ENCODE data around the gene FYTTD1. TPM values are rescaled to one million over a fixed set of nuclear protein-coding genes. Genes with fewer than 3 reads are reported as not detected.
"Not testable (repeated sequence)": the region's sequence is repeated elsewhere in the genome, so short reads cannot be mapped to it uniquely, and the experiment has no call there.

The FYTTD1 gene
- polyA plus RNA-seq, 2 donors = 11.2 to 17.8 TPM

GRCh38 chr3:197718891-197719290 lies 30.8 kb upstream of the FYTTD1 start:
- no peaks in the 10 kb centered on the region for H3K4me1 ChIP-seq (ENCODE audit: control insufficient read depth in 2 of 2, insufficient read depth in 2 of 2, low read length in 1 of 2)
- peak overlapping the region; percentile 31 to 65 for H3K27ac ChIP-seq (ENCODE audit: low read depth in 2 of 2, low read length in 1 of 2)
- no peak overlapping the region for H3K4me3 ChIP-seq (ENCODE audit: low read depth in 1 of 2, low read length in 2 of 2)
- no peaks in the 10 kb centered on the region for H3K36me3 ChIP-seq (ENCODE audit: control insufficient read depth in 2 of 2, insufficient read depth in 2 of 2, low read length in 1 of 2)
- H3K27me3 ChIP-seq (ENCODE audit: control insufficient read depth in 1 of 2, insufficient read depth in 2 of 2, low read length in 2 of 2) = no peaks in the 10 kb centered on the region
- WGBS, 2 donors = 69 to 72% methylated on average over 8 of the region's 8 CpGs
- no peaks in the 10 kb centered on the region for H3K9me3 ChIP-seq (ENCODE audit: control insufficient read depth in 2 of 2, insufficient read depth in 1 of 2, low read depth in 1 of 2, low read length in 1 of 2)

- Histone ChIP-seq H3K4me3 (ENCODE audit: low read depth in 1 of 2, low read length in 2 of 2) (no peak overlapping the region), H3K9me3 (ENCODE audit: control insufficient read depth in 2 of 2, insufficient read depth in 1 of 2, low read depth in 1 of 2, low read length in 1 of 2) (no peaks in the 10 kb centered on the region), H3K4me1 (ENCODE audit: control insufficient read depth in 2 of 2, insufficient read depth in 2 of 2, low read length in 1 of 2) (no peaks in the 10 kb centered on the region), H3K27ac (ENCODE audit: low read depth in 2 of 2, low read length in 1 of 2) (no peak overlapping the region), H3K36me3 (ENCODE audit: control insufficient read depth in 2 of 2, insufficient read depth in 2 of 2, low read length in 1 of 2) (no peaks in the 10 kb centered on the region), H3K27me3 (ENCODE audit: control insufficient read depth in 1 of 2, insufficient read depth in 2 of 2, low read length in 2 of 2) (no peaks in the 10 kb centered on the region)
- 95 to 96% methylated on average over 10 of the region's 10 CpGs for WGBS, 2 donors
Observed at GRCh38 chr3:197720694-197721093, 29.0 kb upstream of the FYTTD1 start.

GRCh38 chr3:197722734-197723133 lies 26.9 kb upstream of the FYTTD1 start:
- no peaks in the 10 kb centered on the region for H3K4me1 ChIP-seq (ENCODE audit: control insufficient read depth in 2 of 2, insufficient read depth in 2 of 2, low read length in 1 of 2)
- WGBS, 2 donors = 97% methylated on average over 2 of the region's 2 CpGs
- H3K27me3 ChIP-seq (ENCODE audit: control insufficient read depth in 1 of 2, insufficient read depth in 2 of 2, low read length in 2 of 2) = no peaks in the 10 kb centered on the region
- H3K9me3 ChIP-seq (ENCODE audit: control insufficient read depth in 2 of 2, insufficient read depth in 1 of 2, low read depth in 1 of 2, low read length in 1 of 2) = no peaks in the 10 kb centered on the region
- H3K27ac ChIP-seq (ENCODE audit: low read depth in 2 of 2, low read length in 1 of 2) = no peak overlapping the region
- H3K4me3 ChIP-seq (ENCODE audit: low read depth in 1 of 2, low read length in 2 of 2) = no peak overlapping the region
- H3K36me3 ChIP-seq (ENCODE audit: control insufficient read depth in 2 of 2, insufficient read depth in 2 of 2, low read length in 1 of 2) = no peaks in the 10 kb centered on the region

GRCh38 chr3:197727878-197728277 lies 21.8 kb upstream of the FYTTD1 start:
- H3K4me3 ChIP-seq (ENCODE audit: low read depth in 1 of 2, low read length in 2 of 2); H3K9me3 ChIP-seq (ENCODE audit: control insufficient read depth in 2 of 2, insufficient read depth in 1 of 2, low read depth in 1 of 2, low read length in 1 of 2); H3K27ac ChIP-seq (ENCODE audit: low read depth in 2 of 2, low read length in 1 of 2); H3K4me1 ChIP-seq (ENCODE audit: control insufficient read depth in 2 of 2, insufficient read depth in 2 of 2, low read length in 1 of 2); H3K36me3 ChIP-seq (ENCODE audit: control insufficient read depth in 2 of 2, insufficient read depth in 2 of 2, low read length in 1 of 2); H3K27me3 ChIP-seq (ENCODE audit: control insufficient read depth in 1 of 2, insufficient read depth in 2 of 2, low read length in 2 of 2): not testable (repeated sequence)
- WGBS, 2 donors = 93 to 94% methylated on average over 3 of the region's 3 CpGs

GRCh38 chr3:197728487-197728886 lies 21.2 kb upstream of the FYTTD1 start:
- no peaks in the 10 kb centered on the region for H3K36me3 ChIP-seq (ENCODE audit: control insufficient read depth in 2 of 2, insufficient read depth in 2 of 2, low read length in 1 of 2)
- H3K27ac ChIP-seq (ENCODE audit: low read depth in 2 of 2, low read length in 1 of 2) = no peak overlapping the region
- H3K9me3 ChIP-seq (ENCODE audit: control insufficient read depth in 2 of 2, insufficient read depth in 1 of 2, low read depth in 1 of 2, low read length in 1 of 2) = no peaks in the 10 kb centered on the region
- H3K4me1 ChIP-seq (ENCODE audit: control insufficient read depth in 2 of 2, insufficient read depth in 2 of 2, low read length in 1 of 2) = no peaks in the 10 kb centered on the region
- 85 to 86% methylated on average over 8 of the region's 8 CpGs for WGBS, 2 donors
- no peaks in the 10 kb centered on the region for H3K27me3 ChIP-seq (ENCODE audit: control insufficient read depth in 1 of 2, insufficient read depth in 2 of 2, low read length in 2 of 2)
- H3K4me3 ChIP-seq (ENCODE audit: low read depth in 1 of 2, low read length in 2 of 2) = no peak overlapping the region

GRCh38 chr3:197730200-197730599 lies 19.5 kb upstream of the FYTTD1 start:
- no peaks in the 10 kb centered on the region for H3K36me3 ChIP-seq (ENCODE audit: control insufficient read depth in 2 of 2, insufficient read depth in 2 of 2, low read length in 1 of 2)
- no peaks in the 10 kb centered on the region for H3K4me1 ChIP-seq (ENCODE audit: control insufficient read depth in 2 of 2, insufficient read depth in 2 of 2, low read length in 1 of 2)
- no peaks in the 10 kb centered on the region for H3K9me3 ChIP-seq (ENCODE audit: control insufficient read depth in 2 of 2, insufficient read depth in 1 of 2, low read depth in 1 of 2, low read length in 1 of 2)
- H3K27ac ChIP-seq (ENCODE audit: low read depth in 2 of 2, low read length in 1 of 2) = no peak overlapping the region
- WGBS, 2 donors = 44 to 69% methylated on average over 2 of the region's 2 CpGs
- H3K4me3 ChIP-seq (ENCODE audit: low read depth in 1 of 2, low read length in 2 of 2) = no peak overlapping the region
- no peaks in the 10 kb centered on the region for H3K27me3 ChIP-seq (ENCODE audit: control insufficient read depth in 1 of 2, insufficient read depth in 2 of 2, low read length in 2 of 2)

GRCh38 chr3:197730770-197731169 lies 18.9 kb upstream of the FYTTD1 start:
- not testable (repeated sequence) for H3K36me3 ChIP-seq (ENCODE audit: control insufficient read depth in 2 of 2, insufficient read depth in 2 of 2, low read length in 1 of 2); H3K4me3 ChIP-seq (ENCODE audit: low read depth in 1 of 2, low read length in 2 of 2); H3K4me1 ChIP-seq (ENCODE audit: control insufficient read depth in 2 of 2, insufficient read depth in 2 of 2, low read length in 1 of 2); H3K27me3 ChIP-seq (ENCODE audit: control insufficient read depth in 1 of 2, insufficient read depth in 2 of 2, low read length in 2 of 2); H3K9me3 ChIP-seq (ENCODE audit: control insufficient read depth in 2 of 2, insufficient read depth in 1 of 2, low read depth in 1 of 2, low read length in 1 of 2); H3K27ac ChIP-seq (ENCODE audit: low read depth in 2 of 2, low read length in 1 of 2)
- WGBS, 2 donors = 87 to 100% methylated on average over 2 of the region's 5 CpGs

GRCh38 chr3:197731483-197731882 lies 18.2 kb upstream of the FYTTD1 start:
- H3K27ac ChIP-seq (ENCODE audit: low read depth in 2 of 2, low read length in 1 of 2); H3K4me3 ChIP-seq (ENCODE audit: low read depth in 1 of 2, low read length in 2 of 2); H3K36me3 ChIP-seq (ENCODE audit: control insufficient read depth in 2 of 2, insufficient read depth in 2 of 2, low read length in 1 of 2); H3K27me3 ChIP-seq (ENCODE audit: control insufficient read depth in 1 of 2, insufficient read depth in 2 of 2, low read length in 2 of 2); H3K9me3 ChIP-seq (ENCODE audit: control insufficient read depth in 2 of 2, insufficient read depth in 1 of 2, low read depth in 1 of 2, low read length in 1 of 2); H3K4me1 ChIP-seq (ENCODE audit: control insufficient read depth in 2 of 2, insufficient read depth in 2 of 2, low read length in 1 of 2): not testable (repeated sequence)
- WGBS, 2 donors = 93 to 96% methylated on average over 15 to 26 of the region's 27 CpGs

- Histone ChIP-seq H3K9me3 (ENCODE audit: control insufficient read depth in 2 of 2, insufficient read depth in 1 of 2, low read depth in 1 of 2, low read length in 1 of 2) (no peaks in the 10 kb centered on the region), H3K36me3 (ENCODE audit: control insufficient read depth in 2 of 2, insufficient read depth in 2 of 2, low read length in 1 of 2) (no peaks in the 10 kb centered on the region), H3K4me3 (ENCODE audit: low read depth in 1 of 2, low read length in 2 of 2) (no peak overlapping the region), H3K4me1 (ENCODE audit: control insufficient read depth in 2 of 2, insufficient read depth in 2 of 2, low read length in 1 of 2) (peaks cover 0 to 3% of the 10 kb centered on the region in 2 donors), H3K27me3 (ENCODE audit: control insufficient read depth in 1 of 2, insufficient read depth in 2 of 2, low read length in 2 of 2) (no peaks in the 10 kb centered on the region), H3K27ac (ENCODE audit: low read depth in 2 of 2, low read length in 1 of 2) (no peak overlapping the region)
- WGBS, 2 donors = 84 to 91% methylated on average over 4 of the region's 4 CpGs
Observed at GRCh38 chr3:197733042-197733441, 16.6 kb upstream of the FYTTD1 start.

- no peak overlapping the region for H3K27ac ChIP-seq (ENCODE audit: low read depth in 2 of 2, low read length in 1 of 2)
- peak overlapping the region in 1 of 2 donors; percentile 81 for H3K4me3 ChIP-seq (ENCODE audit: low read depth in 1 of 2, low read length in 2 of 2)
- H3K27me3 ChIP-seq (ENCODE audit: control insufficient read depth in 1 of 2, insufficient read depth in 2 of 2, low read length in 2 of 2) = no peaks in the 10 kb centered on the region
Observed at GRCh38 chr3:197734667-197735318, 14.9 kb upstream of the FYTTD1 start.

More at GRCh38 chr3:197734667-197735318, 14.9 kb upstream of the FYTTD1 start:
- no peaks in the 10 kb centered on the region for H3K36me3 ChIP-seq (ENCODE audit: control insufficient read depth in 2 of 2, insufficient read depth in 2 of 2, low read length in 1 of 2)
- whole genome bisulfite sequencing, 2 donors = 80 to 81% methylated on average over 7 of the region's 7 CpGs
- H3K9me3 ChIP-seq (ENCODE audit: control insufficient read depth in 2 of 2, insufficient read depth in 1 of 2, low read depth in 1 of 2, low read length in 1 of 2) = no peaks in the 10 kb centered on the region
- H3K4me1 ChIP-seq (ENCODE audit: control insufficient read depth in 2 of 2, insufficient read depth in 2 of 2, low read length in 1 of 2) = peaks cover 0 to 3% of the 10 kb centered on the region in 2 donors
